Stimulated activated CD8-positive, alpha-beta memory T cell treated with anti-CD3 and anti-CD28 coated beads, Interleukin-4, amount 100 ng/mL, for 4 hours (primary cell): ENCODE measurements around the gene PAFAH1B1.

Experiments
- DNase-seq, 2 donors: peaks; one replicate each; pipeline ENCODE4 v3.0.0-alpha.2; 2020; ENCODE audit warnings: low read depth in 2 of 2, low spot score in 1 of 2

The PAFAH1B1 gene

DNA sequence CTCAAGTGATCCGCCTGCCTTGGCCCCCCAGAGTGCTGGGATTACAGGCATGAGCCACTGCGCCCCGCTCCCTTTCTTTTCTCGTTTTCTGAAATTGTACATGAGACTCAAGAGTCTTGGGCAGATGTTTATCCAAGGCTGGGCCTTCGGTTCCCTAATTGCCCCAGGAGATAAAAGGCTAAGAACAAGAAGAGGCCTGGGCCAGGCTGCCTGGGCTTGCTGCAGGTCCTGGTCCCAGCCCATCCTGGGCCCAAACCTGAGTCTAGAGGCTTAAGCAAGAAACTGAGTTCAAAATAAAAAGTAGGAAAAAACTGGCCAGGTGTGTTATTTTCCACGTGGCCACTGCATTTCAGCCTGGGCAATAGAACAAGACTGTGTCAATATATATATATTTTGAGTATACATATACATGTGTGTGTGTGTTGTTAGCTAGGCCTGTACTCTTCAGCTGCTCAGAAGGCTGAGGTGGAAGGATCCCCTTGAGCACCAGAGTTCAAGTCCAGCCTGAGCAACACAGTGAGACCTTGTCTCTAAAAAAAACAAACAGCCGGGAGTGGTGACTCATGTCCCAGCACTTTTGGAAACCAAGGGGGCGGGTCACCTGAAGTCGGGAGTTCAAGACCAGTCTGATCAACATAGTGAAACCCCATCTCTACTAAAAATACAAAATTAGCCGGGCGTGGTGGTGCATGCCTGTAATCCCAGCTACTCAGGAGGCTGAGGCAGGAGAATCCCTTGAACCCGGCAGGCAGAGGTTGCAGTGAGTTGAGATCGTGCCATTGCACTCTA lies 124.9 kb downstream of the PAFAH1B1 start:
- DNase-seq = no peak

- no peak for DNase-seq
Observed at GRCh38 chr17:2719861-2720260, 126.4 kb downstream of the PAFAH1B1 start.

DNA sequence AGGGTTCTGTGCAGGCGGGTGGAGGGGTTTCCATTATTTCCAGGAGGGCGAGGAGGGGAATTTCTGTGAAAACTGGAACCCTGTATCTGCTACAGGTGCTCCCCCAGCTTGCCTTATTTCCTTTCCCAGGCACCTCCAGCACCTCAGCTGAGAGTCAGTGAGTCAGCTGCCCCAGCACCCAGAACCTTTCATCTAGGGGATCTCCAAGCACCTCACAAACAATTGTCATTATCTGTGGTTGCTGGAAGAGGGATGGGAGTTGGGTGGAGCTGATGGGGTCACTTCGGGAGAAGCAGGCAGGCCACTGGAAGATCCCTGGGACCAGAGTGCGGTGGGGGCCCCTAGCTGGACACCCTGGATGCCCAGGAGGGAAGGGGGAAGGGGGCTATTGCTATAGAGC lies 128.1 kb downstream of the PAFAH1B1 start:
- no peak for DNase-seq

DNA sequence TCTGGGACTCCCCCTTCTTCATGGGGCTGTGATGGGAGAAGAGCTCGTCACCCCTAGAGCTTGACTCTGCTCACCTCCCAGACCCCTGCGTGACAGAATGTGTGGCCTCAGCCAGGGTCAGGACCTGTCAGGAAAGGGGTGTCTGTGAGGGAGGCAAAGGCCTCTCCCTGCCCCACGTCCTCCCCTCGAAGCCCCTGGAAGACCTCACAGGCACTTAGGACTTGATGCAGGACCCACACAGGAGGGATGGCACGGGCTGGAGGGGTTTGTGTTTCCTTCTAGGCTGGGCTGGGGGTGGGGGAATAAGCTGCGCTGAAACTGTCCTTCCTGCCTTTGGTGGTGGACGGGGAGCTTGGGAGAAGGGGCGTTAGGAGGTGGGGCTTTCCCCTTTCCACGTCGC lies 129.2 kb downstream of the PAFAH1B1 start:
- DNase-seq = no peak

- no peak for DNase-seq
Observed at GRCh38 chr17:2723505-2723996, 130.1 kb downstream of the PAFAH1B1 start.

DNA sequence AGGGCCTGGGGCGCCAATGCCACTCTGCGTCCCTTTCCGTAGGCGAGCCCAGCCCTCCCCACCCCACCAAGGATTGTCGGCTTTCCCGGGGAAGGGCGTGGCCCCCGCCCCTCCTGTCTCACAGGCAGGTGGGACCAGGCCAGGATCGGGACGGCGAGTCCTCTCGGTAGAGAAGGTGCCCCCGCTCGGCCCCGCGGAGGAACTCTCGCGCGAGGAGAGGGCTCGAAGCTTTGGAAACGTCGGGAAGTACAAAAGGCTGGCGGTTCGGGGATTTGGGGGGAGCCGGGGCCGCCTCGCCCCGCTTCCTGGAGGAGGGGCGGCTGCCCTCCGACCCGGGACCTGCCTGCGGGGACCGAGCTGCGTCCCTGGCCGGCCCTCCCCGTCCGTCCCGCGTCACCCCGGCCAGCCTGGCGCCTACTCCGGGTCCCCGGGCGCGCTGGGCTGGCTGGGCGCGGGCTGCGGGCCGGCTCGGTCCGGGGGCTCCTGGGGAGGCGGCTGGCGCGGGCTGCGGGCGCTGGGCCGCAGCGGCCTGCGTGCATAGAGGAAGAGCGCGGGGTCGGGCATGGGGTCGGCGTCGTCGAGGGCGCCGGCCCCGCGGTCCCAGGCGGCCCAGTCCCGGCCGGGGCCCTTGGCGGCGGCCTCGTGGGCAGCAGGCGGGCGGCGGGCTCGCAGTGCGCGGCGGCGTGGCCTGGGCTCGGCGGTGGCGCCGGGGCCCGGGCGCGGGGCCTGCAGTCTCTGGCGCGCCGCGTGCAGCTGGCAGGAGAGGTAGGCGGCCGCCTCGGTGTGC lies 130.7 kb downstream of the PAFAH1B1 start:
- no peak for DNase-seq

GRCh38 chr17:2724784-2725164 lies 131.3 kb downstream of the PAFAH1B1 start:
- no peak for DNase-seq

- no peak for DNase-seq
Observed at GRCh38 chr17:2730764-2731353, 137.4 kb downstream of the PAFAH1B1 start.

- DNase-seq = no peak
Observed at GRCh38 chr17:2731807-2732206, 138.4 kb downstream of the PAFAH1B1 start.

GRCh38 chr17:2734939-2735338 lies 141.5 kb downstream of the PAFAH1B1 start:
- no peak for DNase-seq
